Non-pigmented ciliary epithelial cell (primary cell): ENCODE measurements around the gene STK10.

Source experiments
- DNase-seq: peaks from one replicate; pipeline ENCODE4 v3.0.0-alpha.2; 2010; ENCODE audit warnings: low read depth

Gene STK10

DNA sequence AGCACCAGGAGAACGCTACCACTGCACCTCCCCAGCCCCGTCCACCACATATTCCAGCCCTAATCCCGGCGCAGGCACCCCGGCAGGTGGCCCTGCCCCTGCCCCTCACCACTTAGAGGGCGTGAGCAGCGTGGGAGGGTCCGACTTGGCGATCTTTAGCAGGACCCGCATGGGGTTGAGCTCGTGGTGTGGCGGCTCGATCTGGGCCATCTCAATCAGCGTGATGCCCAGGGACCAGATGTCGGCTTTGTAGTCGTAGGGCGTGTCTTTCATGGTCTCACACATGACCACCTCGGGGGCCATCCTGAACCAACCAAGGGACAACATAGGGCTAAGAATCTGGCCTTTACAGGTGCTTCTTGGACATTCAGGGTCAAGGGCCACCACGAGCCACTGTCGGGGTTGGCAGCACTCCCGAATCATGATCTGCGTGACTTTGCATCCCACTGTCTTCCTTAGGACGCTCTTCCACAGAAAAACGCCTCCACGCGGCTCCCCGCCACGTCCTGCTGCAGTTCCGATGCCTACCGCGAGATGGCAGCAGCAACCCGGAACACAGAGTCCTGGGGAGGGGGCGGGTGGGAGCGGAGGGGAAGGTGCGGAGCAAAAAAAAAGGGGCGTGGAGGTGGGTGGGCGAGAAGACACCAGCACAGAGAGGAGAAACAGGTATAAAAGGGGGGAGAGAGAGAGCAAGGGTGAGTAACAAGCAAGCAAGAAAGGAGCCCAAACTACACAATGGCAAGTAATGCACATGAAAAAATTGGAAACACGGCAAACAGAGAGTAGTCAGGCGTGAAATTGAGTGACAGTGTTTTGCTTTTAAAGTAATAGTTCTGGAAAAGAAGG is 81.3 kb downstream of the STK10 start:
- DNase-seq: no peak

DNA sequence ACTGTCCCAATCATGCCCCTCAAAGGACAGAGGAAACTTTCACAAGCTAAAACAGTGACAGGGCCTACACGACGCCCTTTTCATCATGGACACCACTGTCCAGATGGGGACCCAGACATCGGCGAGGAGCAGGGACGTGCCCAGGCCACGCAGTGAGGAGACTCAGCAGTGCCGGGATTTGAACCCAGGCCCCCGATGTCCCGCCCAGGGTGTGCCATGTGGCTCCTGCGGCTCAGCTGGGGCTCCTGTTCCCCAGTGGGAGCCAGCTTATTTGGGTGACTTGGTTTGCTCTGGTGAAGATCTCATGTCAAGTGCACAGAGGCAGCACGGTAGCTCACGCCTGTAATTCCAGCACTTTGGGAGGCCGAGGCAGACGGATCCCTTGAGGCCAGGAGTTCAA is 82.2 kb downstream of the STK10 start:
- no peak for DNase-seq

DNA sequence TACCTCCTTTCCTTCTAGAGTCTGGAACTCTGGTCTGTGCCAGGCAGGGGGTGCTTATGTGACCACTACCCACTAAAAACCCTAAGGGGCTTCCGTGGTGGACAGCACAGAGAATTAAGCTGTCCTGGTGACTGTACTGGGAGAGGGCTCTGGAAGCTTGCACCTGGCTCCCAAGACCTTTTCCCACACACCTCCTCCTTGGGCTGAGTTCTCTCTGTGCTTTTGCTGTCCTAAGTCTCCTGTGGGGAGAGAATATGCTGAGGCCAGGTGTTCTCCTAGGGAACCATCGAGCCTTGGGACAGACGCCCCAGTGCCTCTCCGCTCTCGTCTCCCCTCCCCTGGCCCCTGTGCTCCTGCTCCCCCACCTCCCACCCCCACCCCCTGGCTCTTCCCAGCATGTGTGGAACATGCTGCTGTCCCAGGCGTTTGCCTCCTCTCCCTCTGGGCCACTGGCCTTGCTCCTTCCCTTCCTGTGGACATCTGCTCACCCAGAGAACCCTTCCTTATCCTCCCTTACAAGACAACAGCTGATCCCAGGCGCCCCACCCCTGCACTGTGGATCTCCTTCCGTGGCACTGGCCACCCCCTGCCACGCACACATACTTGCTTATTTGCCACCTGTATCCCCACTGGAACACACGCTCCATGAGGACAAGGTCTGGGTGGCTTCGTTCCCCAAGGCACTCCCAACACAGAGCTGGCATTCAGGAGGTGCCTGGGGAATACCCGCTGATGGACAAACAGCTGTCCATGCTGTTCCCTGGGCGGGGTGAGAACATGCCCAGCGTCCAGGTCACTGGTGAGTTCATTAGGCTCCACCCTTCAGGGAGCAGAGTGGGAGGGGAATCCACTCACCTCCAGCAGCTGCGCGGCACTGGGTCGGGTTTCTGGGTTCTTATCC is 83.0 kb downstream of the STK10 start:
- DNase-seq: no peak

DNA sequence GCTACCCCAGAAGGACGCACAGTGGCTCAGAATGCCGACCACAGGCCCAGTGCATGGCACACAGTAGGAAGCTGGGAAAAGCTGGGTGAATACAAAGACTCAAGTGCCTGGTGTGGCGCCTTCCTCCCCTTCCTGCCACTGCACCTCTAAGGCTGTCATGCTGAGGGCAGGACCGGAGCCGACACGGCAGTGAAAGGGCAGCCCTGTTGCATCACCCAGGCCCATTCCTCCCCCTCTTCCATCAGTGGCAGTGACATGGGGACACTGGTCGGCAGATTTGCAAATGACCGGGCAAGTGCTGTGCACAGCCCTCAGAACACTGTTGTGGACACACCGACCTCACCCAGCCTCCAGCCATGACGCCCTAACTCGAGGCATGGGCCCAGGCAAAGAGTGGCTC is 84.0 kb downstream of the STK10 start:
- DNase-seq: no peak

DNA sequence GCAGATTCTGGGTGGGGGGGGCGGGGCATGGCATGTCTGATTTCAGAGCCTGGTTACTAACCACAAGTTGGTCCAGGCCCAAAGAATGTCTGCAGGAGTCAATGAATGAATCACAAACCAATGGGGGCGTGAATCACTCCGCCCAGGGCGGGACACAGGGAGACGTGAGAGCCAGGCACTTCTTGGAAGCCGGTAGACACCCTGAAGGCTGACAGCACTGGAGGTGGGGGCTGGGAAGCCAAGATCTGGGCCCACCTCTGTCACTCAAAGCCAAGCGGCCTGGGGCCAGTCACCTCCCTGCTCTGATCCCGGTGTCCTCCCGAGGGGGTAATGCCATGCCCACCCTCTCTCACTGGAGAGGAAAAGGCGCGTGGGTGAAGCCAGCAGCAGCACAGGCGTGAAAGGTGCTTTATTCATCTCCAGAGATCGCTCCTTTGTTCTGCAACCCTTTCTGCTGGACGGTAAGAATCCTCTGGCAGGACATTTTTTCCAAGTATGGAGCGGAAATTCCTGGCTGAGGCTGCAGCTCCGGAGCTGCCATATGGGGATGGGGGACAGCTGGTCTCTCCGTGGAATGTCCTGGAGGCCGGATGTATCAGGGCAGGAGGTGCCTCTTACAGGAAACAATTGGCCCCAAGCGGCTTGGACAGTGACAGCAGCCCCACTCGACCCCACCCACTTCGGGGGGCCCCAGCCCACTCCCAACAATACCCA is 85.0 kb downstream of the STK10 start:
- peak; percentile 95 for DNase-seq

DNA sequence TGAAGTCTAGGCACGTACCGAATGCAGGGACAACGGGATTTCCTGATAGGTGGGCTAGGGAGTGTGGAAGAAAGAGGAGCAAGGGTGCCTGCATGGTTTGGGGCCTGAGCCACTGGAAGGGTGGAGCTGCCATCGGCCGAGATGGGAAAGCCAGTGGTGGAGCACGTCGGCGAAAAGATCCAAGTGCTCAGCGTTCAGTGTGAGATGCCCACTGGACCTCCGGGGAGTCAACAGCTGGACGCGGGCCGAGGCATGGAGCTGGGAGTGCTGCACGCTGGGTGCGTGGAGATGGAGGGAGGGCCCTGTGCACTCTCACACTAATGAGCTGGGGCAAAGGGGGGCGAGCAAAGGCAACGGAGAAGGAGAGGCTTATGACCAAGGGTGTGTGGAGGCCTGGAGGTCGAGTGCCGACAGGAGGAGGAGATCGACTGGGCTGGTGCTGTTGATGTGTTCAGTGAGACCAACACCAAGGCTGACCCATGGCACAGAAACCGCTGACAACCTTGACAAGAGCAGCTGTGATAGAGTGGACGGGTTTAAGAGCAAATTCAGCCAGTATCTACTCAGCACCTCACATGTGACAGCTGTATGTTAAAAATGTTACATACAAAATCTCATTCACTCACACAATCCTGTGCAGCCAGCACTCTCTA is 85.7 kb downstream of the STK10 start:
- DNase-seq: no peak

DNA sequence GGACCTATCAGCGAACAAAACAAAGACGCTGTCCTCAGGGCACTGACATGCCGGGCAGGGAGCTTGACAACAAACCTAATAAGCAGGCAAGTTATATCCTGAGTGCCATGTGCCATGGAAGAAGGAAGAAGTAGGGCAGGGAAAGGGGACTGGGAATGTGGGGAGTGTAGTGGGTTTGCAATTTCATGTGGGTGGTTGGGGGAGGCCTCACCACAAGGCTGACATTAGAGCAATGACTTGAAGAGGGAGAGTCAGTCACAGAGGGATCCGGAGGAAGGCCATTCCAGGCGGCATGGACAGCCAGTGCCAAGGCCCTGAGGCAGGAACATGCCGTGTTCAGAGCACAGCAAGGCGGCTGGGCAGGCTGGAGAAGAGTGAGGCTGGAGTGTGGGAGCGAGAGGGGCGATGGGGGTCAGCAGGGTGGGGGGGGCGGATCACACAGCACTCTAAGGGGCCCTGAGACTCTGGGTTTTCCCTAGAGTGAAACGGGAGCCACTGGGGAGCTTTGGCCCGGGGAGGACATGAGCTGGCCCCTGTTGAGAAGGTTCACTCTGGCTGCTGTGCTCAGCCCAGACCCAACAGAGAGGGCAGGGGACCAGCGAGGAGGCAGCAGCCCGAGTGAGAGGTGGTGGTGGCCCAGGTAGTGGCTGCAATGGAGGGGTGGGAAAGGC is 86.3 kb downstream of the STK10 start:
- no peak for DNase-seq

DNA sequence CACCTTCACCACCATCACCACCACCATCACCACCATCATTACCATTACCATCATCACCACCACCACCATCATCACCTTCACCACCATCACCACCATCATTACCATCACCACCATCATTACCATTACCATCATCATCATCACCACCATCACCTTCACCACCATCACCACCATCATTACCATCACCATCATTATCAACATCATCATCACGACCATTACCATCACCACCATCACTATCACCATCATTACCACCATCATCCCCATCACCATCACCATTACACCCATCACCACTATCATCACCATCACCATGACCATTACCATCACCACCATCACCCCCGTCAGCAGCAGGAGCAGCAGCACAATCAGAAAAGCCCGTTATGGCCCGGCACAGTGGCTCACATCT is 89.1 kb downstream of the STK10 start:
- DNase-seq: no peak

DNA sequence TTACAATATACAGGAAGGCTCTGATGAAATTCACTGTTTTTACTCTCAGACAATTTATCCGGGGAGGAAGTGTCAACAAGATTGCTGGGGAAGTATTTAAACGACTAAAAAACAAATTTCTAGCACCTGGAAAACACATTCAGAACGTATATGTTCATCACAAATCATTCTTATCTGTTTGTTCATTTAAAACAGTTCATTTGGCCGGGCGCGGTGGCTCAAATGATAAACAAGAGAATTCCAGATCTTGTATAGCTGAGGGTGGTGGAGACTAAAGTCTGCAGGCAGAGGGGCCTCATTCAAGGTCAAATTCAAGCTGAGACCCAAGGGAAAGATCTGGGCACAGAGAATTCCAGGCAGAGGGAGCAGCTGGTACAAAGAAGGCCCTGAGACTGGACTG is 90.0 kb downstream of the STK10 start:
- no peak for DNase-seq

DNA sequence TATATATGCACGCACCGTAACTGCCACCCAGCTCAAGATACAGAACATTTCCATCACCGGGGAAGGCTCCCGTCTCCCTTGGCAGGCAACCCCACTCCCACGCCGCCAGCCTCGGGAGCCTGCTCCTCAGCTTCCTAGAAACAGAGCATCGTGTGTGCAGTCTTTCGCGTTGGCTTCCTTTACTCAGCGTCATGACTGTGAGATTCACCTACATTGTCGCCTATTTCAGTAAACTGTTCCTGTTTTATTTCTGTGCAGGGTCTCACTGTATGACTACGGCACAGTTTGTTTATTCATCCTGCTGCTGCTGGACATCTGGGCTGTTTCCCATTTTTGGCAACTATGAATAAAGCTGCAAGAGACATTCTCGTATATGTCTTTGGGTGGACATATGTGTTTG is 90.7 kb downstream of the STK10 start:
- DNase-seq: no peak

DNA sequence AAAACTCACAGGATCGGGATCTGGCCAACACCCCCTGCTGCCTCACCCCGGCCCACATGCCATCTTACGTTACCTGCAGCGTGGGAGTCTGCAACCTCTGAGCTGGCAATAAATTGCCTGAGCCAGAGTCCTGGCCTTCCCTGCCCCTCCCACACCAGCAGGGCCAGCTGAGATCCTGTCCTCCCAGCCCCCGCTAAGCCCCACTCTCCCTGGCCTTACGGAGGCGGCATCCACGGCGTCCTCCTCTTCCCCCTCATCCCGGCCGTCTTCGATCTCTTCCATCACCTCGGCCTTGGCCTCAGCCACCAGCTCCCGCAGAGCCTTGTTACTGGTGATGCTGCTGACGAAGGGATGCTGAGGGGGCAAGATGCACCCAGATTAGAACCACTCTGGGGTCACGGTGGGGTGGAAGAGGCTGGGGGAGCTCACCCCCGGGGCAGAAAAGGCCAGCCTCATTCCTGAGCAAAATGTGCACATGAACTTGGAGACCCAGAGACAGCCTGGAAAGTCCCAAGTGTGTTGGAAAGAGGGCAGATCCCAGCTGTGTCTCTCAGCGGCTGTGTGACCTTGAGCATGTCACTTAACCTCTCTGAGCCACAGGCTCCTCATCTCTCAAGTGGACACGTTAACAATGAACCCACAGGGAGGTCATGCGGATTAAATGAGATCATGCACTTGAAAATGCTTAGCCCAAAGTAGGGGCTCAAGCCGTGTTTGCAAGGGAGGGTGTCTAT is 91.7 kb downstream of the STK10 start:
- DNase-seq: no peak

DNA sequence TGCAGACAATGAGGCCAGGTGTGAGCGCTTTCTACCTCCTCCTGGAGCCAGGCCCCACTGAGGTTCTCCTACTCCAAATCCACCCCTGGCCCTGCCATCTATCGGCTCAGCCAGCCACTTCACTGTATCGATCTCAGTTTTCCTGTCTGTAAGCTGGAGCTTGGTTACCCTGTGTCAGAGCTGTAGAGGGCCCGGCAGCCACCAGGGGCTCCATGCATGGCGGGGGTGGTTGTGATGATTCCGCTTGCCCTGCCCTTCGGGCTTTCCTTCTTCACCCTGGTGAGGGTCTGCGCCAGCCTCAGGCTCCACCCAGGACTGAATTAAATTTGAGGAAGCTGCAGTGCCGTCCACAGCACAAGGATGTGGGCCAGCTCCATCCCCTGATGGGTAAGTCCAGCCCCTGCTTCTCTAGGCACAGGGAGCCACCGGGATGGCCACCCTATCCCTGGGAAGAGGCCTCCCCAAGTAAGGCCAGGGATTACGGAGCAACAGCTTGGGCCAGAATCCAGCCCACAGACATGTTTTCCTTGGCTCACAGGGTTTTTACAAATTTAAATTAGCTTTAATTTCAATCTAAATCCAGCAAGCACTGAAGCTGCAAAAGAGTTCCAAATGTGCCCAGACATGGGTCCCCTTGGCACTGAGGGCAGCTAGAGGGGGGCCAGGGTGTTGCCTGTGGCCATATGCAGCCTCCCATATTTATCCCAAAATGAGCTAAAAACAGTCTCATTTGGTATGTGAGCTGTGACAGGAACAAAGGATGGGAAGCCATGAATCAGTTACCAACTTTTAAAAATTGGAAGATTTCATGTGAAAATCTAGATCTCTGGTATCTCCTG is 92.4 kb downstream of the STK10 start:
- DNase-seq: no peak

DNA sequence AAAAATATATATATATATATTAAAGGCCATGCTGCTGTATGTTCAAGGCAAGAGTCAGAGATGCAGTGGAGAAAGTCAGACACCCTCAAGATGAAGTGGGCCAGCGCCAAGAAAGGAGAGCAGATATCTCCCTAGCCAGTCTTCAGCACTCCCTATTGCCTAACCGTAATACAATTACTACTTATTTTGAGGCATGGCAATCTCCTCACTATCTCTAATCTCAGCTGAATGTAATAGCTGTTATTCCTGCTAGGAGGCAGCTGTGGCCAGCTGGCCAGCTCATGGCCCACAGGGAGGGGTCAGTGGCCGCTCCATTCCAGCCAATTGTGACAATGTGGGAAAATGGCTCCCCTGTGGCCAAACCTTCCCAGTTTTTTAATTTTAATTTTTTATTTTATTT is 94.1 kb downstream of the STK10 start:
- DNase-seq: no peak

DNA sequence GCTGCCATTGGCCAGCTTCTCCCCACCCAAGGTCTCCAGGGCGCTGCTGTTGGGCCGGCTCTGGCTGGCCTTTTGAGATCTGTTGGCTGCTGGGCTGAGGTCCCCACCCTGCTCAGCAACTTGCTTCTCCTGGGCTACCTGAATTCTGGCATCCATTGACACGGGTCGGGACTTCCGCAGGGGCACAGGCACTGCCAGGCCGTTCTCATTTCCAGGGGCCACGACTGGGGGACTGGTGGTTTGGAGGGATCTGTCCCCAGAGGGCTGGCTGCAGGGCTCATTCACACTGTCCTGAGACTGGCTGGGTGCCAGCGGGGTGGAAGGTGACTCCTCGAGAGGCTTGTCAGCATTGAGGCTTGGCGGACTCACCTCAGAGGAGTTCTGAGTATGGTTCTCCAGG is 94.5 kb downstream of the STK10 start:
- DNase-seq: no peak

DNA sequence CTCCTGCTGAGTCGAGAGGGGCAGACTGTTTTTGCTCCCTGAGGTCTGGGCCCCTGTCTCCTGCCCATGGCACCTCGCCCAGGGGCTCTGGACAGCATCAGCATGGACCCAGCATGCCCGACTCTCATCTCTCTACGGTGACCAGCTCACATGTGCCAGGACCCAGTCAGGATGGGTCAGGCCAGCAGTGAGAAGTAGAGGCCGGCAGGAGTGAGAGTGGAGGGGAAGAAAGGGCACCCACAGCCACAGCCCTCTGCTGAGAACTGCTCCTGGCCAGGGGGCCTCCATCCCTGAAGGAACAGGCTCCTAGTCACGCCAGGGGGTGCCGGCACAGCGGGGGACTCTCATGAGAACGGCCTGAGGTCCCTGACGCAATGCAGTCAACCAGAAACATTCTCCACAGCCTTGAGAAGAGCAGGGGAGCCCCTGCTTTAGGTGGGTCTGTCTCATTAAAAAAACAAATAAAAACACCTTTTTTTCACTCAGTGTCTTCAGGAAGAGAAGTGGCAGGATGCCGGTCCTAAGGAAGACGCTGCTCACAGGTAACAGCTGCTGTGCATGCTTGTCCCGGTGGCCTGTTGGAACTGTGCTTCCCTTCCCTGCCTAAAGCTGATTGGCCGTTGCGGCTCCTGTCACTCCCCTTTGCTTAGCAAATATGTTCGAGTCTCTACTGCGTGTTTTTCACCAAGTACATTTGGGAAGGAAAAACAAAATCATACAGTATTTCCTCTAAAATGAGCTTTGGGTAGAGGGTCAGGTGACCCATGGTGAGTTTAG is 95.9 kb downstream of the STK10 start:
- DNase-seq: no peak

DNA sequence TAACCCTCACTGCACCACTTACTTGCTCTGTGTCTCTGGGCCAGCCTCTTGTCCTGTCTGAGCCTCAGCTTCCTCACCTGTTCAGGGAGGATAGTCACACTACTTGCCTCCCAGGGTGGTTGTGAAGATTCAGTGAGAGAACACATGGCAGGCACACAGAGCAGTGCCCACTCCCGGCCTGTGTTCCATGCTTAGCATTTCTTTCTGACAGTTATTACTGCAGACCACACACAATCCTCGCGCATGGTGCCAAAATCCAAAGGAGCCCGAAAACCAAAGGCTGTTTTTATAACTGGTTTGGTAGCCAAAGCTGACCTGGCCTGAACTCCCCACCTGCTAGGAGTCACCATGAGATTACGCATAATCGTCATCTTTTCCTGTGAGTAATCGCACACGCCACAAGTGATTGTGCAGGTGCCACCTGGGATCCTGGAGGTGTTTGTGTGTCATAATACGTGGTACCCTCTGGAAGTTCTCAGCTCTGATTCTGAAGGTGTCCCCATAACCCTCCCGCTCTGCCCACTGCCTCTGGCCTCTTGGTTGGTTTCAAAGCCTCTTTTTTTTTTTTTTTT is 97.0 kb downstream of the STK10 start:
- no peak for DNase-seq

DNA sequence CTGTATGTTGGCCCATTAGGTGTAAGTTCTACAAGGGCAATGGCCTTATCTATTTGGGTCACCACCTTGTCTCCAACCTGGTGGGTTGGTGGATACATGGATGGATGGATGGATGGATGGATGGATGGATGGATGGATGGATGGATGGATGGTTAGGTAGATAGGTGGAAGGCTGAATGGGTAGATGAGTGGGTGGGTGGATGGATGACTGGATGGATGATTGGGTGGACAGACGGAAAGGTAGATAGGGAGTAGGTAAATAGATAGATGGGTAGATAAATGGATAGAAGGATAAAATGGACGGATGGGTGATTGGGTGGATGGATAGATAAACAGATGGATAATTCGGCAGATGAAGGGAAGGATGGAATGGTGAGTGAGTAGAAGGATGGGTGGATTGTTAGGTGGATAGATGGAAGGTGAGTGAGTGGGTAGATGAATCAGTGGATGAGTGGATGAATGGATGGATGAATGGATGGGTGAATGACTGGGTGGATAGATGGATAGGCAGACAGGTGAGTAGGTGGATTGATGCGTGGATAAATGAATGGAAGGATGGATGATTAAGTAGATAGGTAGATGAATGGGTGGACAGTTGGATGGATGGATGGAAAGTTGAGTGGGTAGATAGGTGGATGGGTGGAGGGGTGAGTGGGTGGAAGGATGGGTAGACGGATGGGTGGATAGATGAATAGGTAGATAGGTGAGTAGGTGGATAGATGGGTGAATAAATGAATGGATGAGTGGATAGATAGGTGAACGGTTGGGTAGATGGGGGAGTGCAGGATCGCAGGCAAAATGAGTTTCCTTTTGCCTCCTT is 98.5 kb downstream of the STK10 start:
- DNase-seq: no peak

DNA sequence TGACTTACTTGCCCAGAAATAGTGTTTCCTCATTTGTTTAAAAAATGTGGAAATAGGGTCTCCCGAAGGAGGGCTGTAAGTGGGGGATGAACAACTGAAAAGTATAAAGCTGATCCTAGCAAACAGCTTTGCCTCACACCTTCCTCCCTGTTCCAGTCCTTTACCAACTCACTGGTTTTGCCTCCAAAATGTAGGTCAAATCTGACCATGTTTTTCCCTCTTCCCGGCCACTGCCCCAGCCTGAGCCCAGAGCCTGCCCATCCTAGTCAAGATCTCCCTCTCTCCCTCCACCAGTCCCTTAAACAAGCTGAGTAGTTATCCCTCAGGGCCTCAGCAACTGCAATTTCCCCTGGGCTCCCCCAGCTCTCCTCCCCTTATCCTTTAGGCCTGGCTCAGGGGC is 99.2 kb downstream of the STK10 start:
- DNase-seq: no peak
